HepG2 (cell line): ENCODE results near the gene CDX1. TPM values are rescaled to one million over a fixed set of nuclear protein-coding genes. Genes with fewer than 3 reads are reported as not detected.

Experiments
- ATAC-seq: fragments of 200-7000 bp; cut with Tn5 transposase; 3 replicates; pipeline ENCODE4 v1.9.1; 2020; ENCODE audit warnings: mild to moderate bottlenecking, moderate library complexity
- BruUV-seq: library from RNA; stranded (reverse); fragments of 400-500 nt; replicated peaks from 2 replicates; lab custom pipeline; 2021; lab: Mats Ljungman, UMichigan
- CTCF ChIA-PET: fragments of 300-600 bp; formaldehyde crosslinking; extraction: SDS; loops from one replicate; lab custom pipeline; 2021; ENCODE audit warnings: low total read pairs, inconsistent platforms, low intra/inter-chr PET ratio; lab: Yijun Ruan, JAX
- POLR2A ChIA-PET: fragments of 350-600 bp; sonication (Branson Sonifier 250); formaldehyde crosslinking; loops from one replicate; lab custom pipeline; 2020; ENCODE audit warnings: antibody characterized with exemption, inconsistent platforms; lab: Yijun Ruan, JAX
- DNase-seq: peaks from one replicate; pipeline ENCODE4 v3.0.0-alpha.2; 2015; ENCODE audit warnings: low spot score
- FAIRE-seq: peaks from 3 replicates; lab custom pipeline; 2011; peaks lifted over from hg19 to GRCh38; lab: Jason Lieb, UNC
- H2AFZ ChIP-seq: one replicate; pipeline ENCODE4 v1.6.1; 2011; ENCODE audit warnings: low read length, inconsistent platforms
- H3K27ac ChIP-seq: fragments of 300-600 bp; 3 replicates; pipeline ENCODE4 v1.8.0; 2011; ENCODE audit warnings: mixed run types, mild to moderate bottlenecking, mixed read lengths, low read length, inconsistent platforms; ENCODE audit not compliant: insufficient read depth; ENCODE audit errors: extremely low read length
- H3K27me3 ChIP-seq, 2 experiments: fragments of 200-600 bp in 1 of 2; 2 replicates in 1 of 2; 3 replicates in 1 of 2; pipeline versions ENCODE4 v1.6.0 to v1.8.0; 2011; ENCODE audit warnings: low read length in 2 of 2, mild to moderate bottlenecking in 2 of 2, moderate library complexity in 2 of 2, inconsistent platforms in 1 of 2; ENCODE audit not compliant: insufficient read depth in 2 of 2, control insufficient read depth in 1 of 2
- H3K36me3 ChIP-seq, 2 experiments: fragments of 200-600 bp in 1 of 2; replicated peaks in 1 of 2; 2 replicates in 1 of 2; 3 replicates in 1 of 2; pipeline versions ENCODE4 v1.5.1 to v1.8.0; 2011; ENCODE audit warnings: low read length in 2 of 2, inconsistent platforms in 1 of 2; ENCODE audit not compliant: insufficient read depth in 2 of 2, control insufficient read depth in 1 of 2
- H3K4me1 ChIP-seq: 2 replicates; pipeline ENCODE4 v1.5.1; 2012; ENCODE audit warnings: low read length, inconsistent platforms; ENCODE audit not compliant: insufficient read depth
- H3K4me2 ChIP-seq: 2 replicates; pipeline ENCODE4 v1.6.0; 2011; ENCODE audit warnings: low read depth, low read length, inconsistent platforms
- H3K4me3 ChIP-seq, 3 experiments: fragments of 200-600 bp in 1 of 3; sonication (generic), shearing (Covaris generic) in 1 of 3; replicated peaks in 1 of 3; 2 replicates each; pipeline ENCODE4 v1.5.1; 2011 to 2016; ENCODE audit warnings: low read length in 3 of 3, inconsistent platforms in 2 of 3, low read depth in 2 of 3, mild to moderate bottlenecking in 2 of 3, control low read depth in 1 of 3, mixed read lengths in 1 of 3; ENCODE audit not compliant: insufficient read depth in 1 of 3
- H3K79me2 ChIP-seq: one replicate; pipeline ENCODE4 v1.6.1; 2011; ENCODE audit warnings: low read length, inconsistent platforms; ENCODE audit not compliant: insufficient read depth
- H3K9ac ChIP-seq: 2 replicates; pipeline ENCODE4 v1.6.0; 2011; ENCODE audit warnings: mild to moderate bottlenecking, low read depth, low read length, inconsistent platforms; ENCODE audit not compliant: insufficient read depth
- H3K9me3 ChIP-seq: 2 replicates; pipeline ENCODE4 v1.5.1; 2012; ENCODE audit warnings: mild to moderate bottlenecking, low read length
- H4K20me1 ChIP-seq: 2 replicates; pipeline ENCODE4 v1.6.0; 2011; ENCODE audit warnings: inconsistent platforms, mild to moderate bottlenecking, low read length, moderate library complexity; ENCODE audit not compliant: insufficient read depth
- HMGXB3 ChIP-seq: sonication (generic); formaldehyde crosslinking; IDR thresholded peaks from 2 replicates; pipeline ENCODE4 v1.4.0; 2020; ENCODE audit warnings: missing genetic modification reagents, borderline replicate concordance
- MEIS1 ChIP-seq: sonication (generic); formaldehyde crosslinking; IDR thresholded peaks from 2 replicates; pipeline ENCODE4 v1.9.0; 2021; ENCODE audit warnings: mild to moderate bottlenecking, missing genetic modification reagents, moderate library complexity, borderline replicate concordance
- RAD51 ChIP-seq: fragments of 450-650 bp; IDR thresholded peaks from 2 replicates; pipeline ENCODE4 v1.6.1; 2016; ENCODE audit warnings: borderline replicate concordance
- SNAI1 ChIP-seq: sonication (generic); formaldehyde crosslinking; IDR thresholded peaks from 2 replicates; pipeline ENCODE4 v1.5.0; 2020; ENCODE audit warnings: mild to moderate bottlenecking, missing genetic modification reagents, borderline replicate concordance
- ZNF337 ChIP-seq: sonication (generic); formaldehyde crosslinking; IDR thresholded peaks from 2 replicates; pipeline ENCODE4 v1.5.1; 2020; ENCODE audit warnings: missing genetic modification reagents, low read depth, mild to moderate bottlenecking, borderline replicate concordance
- WGBS: methylation state at CpG from one replicate; pipeline ENCODE4 v1.1.6; 2017; ENCODE audit warnings: low lambda C conversion rate; 5-methylcytosine and 5-hydroxymethylcytosine counted together
- in situ Hi-C: cut with HindIII; loops from 2 replicates; pipeline ENCODE4 v1.10.0; 2017; ENCODE audit warnings: low pct_unique_long_range_greater_than_20kb; ENCODE audit not compliant: extremely low pct_ligation_motif_present
- intact Hi-C: fragments of 100-400 bp; cut with micrococcal nuclease; formaldehyde crosslinking; loops from one replicate; pipeline ENCODE4 v1.10.0; 2022; ENCODE audit not compliant: unreplicated experiment
- polyA plus RNA-seq, 8 experiments: library from polyadenylated mRNA; depleted of rRNA in 3 of 8; stranded (reverse) in 7 of 8; unstranded in 1 of 8; fragments of >200 nt; fragmentation: Illumina TruSeq in 4 of 8; extraction: Trizol in 4 of 8; gene quantifications; 2 replicates each; pipeline versions ENCODE4 v1.2.1 to v1.2.3, GENCODE V29; 2011 to 2016; ENCODE audit warnings: low read depth in 4 of 8, missing spikeins in 1 of 8, mixed read lengths in 1 of 8; ENCODE audit not compliant: insufficient read depth in 1 of 8
- total RNA-seq, 5 experiments: library from RNA; depleted of rRNA; stranded (reverse); fragments of >200 nt; fragmentation: Illumina TruSeq; extraction: Trizol; gene quantifications; 2 replicates each; pipeline ENCODE4 v1.2.3, GENCODE V29; 2016; ENCODE audit warnings: low read depth in 1 of 5
- TF ChIP-seq, protein P1 (sequence below): sonication (generic); formaldehyde crosslinking; IDR thresholded peaks from 2 replicates; pipeline ENCODE4 v1.4.0; 2020; ENCODE audit warnings: missing genetic modification reagents

CDX1 gene
- total and polyA plus RNA-seq, 2 of the 13 experiments (the other 11 are each of a cell fraction or from before 2014, with no cell fraction given): not detected

DNA sequence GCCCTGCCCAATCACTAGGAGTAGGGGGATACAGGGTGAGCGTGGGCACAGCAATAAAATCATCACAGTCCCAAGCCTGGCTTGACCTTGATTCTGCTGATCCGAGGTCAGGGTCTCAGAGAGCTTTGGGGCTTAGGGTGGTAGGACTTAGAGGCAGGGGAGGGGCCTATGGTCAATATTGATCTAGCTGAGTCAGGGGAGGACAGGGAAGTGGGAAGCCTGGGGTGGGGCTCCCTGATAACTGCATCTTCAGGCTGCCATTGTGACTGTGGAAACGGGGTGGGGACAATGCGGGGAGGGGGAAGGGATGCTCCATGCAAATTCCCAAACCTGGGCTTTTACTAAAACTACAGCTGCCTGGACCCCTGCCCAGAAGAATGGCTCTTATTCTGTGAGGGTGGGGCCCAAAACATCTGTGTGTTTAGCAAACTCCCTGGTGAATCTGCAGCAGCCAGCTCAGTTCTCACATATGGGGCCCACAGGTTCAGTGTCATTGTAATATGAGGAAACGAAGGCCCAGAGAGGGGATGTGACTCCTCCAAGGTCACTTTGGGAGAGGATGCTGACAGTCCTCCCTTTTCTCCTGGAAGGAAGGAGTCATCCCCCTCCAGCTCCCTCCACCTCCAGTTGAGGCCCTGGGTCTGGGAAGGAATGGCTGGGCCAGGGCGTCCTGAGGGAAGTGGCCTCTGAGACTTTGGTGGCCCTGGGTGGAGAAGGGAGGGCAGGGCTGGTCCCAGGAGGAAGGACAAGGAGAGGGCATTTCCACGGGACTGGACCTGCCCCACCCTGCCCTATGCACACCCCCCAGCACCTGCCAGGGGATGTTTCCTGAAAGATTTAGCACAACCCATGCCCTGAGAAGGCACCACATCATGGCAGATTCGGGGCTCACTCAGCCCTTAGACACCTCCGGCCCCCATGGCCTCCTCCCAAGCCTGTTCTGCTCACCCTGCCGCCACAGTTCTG lies 49.7 kb downstream of the CDX1 start (continued):
- TF ChIP-seq, protein P1, sequence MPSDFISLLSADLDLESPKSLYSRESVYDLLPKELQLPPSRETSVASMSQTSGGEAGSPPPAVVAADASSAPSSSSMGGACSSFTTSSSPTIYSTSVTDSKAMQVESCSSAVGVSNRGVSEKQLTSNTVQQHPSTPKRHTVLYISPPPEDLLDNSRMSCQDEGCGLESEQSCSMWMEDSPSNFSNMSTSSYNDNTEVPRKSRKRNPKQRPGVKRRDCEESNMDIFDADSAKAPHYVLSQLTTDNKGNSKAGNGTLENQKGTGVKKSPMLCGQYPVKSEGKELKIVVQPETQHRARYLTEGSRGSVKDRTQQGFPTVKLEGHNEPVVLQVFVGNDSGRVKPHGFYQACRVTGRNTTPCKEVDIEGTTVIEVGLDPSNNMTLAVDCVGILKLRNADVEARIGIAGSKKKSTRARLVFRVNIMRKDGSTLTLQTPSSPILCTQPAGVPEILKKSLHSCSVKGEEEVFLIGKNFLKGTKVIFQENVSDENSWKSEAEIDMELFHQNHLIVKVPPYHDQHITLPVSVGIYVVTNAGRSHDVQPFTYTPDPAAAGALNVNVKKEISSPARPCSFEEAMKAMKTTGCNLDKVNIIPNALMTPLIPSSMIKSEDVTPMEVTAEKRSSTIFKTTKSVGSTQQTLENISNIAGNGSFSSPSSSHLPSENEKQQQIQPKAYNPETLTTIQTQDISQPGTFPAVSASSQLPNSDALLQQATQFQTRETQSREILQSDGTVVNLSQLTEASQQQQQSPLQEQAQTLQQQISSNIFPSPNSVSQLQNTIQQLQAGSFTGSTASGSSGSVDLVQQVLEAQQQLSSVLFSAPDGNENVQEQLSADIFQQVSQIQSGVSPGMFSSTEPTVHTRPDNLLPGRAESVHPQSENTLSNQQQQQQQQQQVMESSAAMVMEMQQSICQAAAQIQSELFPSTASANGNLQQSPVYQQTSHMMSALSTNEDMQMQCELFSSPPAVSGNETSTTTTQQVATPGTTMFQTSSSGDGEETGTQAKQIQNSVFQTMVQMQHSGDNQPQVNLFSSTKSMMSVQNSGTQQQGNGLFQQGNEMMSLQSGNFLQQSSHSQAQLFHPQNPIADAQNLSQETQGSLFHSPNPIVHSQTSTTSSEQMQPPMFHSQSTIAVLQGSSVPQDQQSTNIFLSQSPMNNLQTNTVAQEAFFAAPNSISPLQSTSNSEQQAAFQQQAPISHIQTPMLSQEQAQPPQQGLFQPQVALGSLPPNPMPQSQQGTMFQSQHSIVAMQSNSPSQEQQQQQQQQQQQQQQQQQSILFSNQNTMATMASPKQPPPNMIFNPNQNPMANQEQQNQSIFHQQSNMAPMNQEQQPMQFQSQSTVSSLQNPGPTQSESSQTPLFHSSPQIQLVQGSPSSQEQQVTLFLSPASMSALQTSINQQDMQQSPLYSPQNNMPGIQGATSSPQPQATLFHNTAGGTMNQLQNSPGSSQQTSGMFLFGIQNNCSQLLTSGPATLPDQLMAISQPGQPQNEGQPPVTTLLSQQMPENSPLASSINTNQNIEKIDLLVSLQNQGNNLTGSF (CRISPR knock-in tag): no peak
- no peak for TF ChIP-seq MEIS1 (CRISPR knock-in tag)

- no peak overlapping the region for H3K27ac ChIP-seq
- peaks cover 18% of the 10 kb centered on the region for H3K4me1 ChIP-seq
- H3K9ac ChIP-seq: no peak overlapping the region
- ChIA-PET POLR2A (no interaction called here), CTCF (interaction anchor here (2.2 to 4.3 kb wide), 2 partner anchors 55 to 87 kb away, joined by 25 to 62 read pairs; no protein-coding TSS in a partner anchor)
- no peaks in the 10 kb centered on the region for H3K79me2 ChIP-seq
- DNase-seq: no peak
- no peaks in the 10 kb centered on the region for H3K36me3 ChIP-seq
- no peak for ATAC-seq
- no TSS peak for BruUV-seq
- no peak overlapping the region for H3K4me3 ChIP-seq
- no peaks in the 10 kb centered on the region for H4K20me1 ChIP-seq
- FAIRE-seq: no peak
- H3K9me3 ChIP-seq: no peaks in the 10 kb centered on the region
- no peak overlapping the region for H2AFZ ChIP-seq
- H3K4me2 ChIP-seq: no peak overlapping the region
- TF ChIP-seq ZNF337 (no peak), RAD51 (no peak), HMGXB3 (CRISPR knock-in tag) (no peak), SNAI1 (CRISPR knock-in tag) (no peak)
- intact Hi-C loops: no loop called here
- in situ Hi-C loops: loop anchor here (5.0 kb wide), 2 partner anchors 55 to 90 kb away; no protein-coding TSS in a partner anchor
- H3K27me3 ChIP-seq: peaks cover 3 to 57% of the 10 kb centered on the region in 2 experiments; a peak in 4 of 5 replicates
- WGBS: 0% methylated on average over 2 of the region's 2 CpGs
Observed at GRCh38 chr5:150217038-150217437, 50.5 kb downstream of the CDX1 start.
